HG02623 (cell line): ENCODE results near the gene PLAC1.
A peak's percentile ranks its signal among the peaks of the same experiment; 100 is the strongest.

Experiments used
- ATAC-seq: cut with Tn5 transposase; IDR thresholded peaks from one replicate; pipeline ENCODE4 v1.9.1; 2021; ENCODE audit warnings: moderate library complexity; ENCODE audit not compliant: unreplicated experiment

Gene PLAC1

GRCh38 chrX:134631426-134632346, 26.6 kb downstream of the PLAC1 start:
- no peak for ATAC-seq

DNA sequence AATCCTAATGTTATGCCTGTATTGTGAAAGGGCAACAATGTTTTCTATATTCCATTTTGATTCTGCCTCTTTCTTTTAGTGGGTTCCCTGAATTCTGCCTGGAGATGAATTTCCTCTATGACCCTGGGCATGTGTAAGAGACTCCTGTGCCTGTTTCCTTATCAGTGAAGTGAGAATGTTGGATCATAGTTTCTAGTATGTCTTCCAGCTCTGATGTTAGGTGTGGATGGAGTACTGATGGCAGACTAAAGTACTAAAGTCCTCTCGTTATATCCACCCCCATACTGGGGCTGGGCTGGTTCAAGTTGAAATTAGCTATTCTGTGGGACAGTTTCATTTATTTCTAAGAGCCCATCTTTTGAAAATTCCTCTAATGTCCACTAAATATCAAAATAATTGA, 29.6 kb downstream of the PLAC1 start:
- no peak for ATAC-seq

- ATAC-seq: no peak
Measured at GRCh38 chrX:134626434-134626833, 31.8 kb downstream of the PLAC1 start.

DNA sequence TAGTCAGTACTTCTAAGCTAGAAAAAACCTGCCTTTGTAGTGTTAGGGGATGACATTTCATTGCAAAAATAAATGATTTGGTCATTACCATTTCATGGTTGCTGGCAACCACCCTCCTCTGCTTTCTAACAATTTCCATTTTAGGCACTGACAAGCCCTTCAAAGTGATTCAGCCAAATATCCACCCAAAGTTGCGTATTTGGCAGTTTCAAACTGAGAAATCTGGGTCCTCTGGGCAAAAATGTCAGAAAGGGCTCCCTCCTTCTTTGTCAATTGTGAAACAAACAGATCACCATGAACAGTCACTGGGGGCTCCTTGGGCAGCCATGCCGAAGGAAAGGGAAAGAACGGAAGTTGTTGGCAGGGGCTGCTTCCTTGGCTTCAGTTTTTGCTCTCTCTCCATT, 33.0 kb downstream of the PLAC1 start:
- no peak for ATAC-seq

- no peak for ATAC-seq
Measured at GRCh38 chrX:134624046-134624430, 34.2 kb downstream of the PLAC1 start.

GRCh38 chrX:134623293-134624045, 34.8 kb downstream of the PLAC1 start:
- ATAC-seq: no peak

- no peak for ATAC-seq
Measured at GRCh38 chrX:134622813-134623185, 35.5 kb downstream of the PLAC1 start.

DNA sequence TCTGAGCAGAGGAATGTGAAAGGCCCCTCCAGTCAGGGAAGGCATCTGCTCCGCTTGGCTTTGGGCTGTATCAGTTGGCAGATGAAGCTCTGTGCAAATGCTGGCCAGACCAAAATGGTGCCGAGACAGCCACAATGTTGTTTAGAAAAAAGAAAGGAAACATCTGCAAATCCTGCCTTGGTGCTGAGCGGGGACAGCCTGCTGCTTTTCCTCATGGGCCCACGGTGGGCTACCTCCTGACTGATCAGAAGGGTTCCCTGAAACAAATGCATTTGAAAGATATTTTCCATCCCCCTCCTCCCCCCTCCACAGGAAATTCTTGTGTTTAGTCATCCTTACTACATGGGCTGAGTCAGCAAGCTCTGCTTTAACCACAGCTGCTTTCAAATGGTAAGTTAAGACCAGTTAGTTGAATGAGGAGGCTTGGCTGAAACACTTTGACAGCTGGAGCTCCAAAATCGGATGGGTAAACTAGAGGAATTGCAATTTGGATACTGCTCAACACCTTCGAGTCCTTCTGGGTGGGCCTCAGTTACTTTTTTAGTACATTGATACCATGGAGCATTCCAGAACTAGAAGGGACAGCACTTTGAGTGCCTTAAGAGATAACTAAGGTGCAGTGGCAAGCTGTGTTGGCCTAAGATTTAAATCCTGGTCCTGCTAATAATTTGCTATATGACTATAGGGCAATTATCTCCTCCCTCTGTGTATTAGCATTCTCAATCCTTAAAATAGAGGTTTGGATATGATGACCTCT, 36.0 kb downstream of the PLAC1 start:
- ATAC-seq: peak; percentile 75

DNA sequence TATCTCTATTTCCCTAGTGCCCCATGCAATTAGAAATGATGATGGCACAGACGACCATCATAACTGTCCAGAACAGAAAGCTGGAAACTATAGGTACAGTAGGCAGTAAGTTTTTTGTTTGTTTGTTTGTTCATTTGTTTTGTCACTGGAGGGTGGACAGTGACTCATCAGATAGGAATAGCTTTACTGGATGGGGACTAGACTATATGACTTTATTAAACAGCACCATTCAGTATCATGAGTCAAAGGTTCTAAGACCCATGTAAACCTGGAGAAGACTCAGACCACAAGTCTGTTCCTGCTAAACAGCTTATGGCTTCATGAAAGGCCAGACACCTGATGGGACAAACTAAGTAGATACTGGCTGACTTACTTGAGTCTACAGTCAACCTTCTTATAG, 38.4 kb downstream of the PLAC1 start:
- ATAC-seq: no peak

- ATAC-seq: no peak
Measured at GRCh38 chrX:134613396-134613795, 44.9 kb downstream of the PLAC1 start.

DNA sequence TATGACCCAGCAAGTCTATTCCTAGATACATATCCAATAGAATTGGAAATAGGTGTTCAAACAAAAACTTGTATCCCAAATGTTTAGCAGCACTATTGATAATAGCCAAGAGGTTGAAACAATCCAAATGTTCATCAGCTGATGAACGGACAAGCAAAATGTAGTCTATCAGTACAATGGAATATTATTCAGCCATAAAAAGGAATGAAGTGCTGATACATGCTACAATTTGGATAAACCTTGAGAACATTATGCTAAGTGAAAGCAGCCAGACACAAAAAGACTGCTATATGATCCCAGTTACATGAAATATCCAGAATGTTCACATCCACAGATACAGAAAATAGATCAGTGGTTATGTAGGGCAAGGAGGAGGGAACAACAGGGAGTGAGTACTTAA, 50.1 kb downstream of the PLAC1 start:
- no peak for ATAC-seq

GRCh38 chrX:134607523-134607922, 50.7 kb downstream of the PLAC1 start:
- ATAC-seq: no peak

DNA sequence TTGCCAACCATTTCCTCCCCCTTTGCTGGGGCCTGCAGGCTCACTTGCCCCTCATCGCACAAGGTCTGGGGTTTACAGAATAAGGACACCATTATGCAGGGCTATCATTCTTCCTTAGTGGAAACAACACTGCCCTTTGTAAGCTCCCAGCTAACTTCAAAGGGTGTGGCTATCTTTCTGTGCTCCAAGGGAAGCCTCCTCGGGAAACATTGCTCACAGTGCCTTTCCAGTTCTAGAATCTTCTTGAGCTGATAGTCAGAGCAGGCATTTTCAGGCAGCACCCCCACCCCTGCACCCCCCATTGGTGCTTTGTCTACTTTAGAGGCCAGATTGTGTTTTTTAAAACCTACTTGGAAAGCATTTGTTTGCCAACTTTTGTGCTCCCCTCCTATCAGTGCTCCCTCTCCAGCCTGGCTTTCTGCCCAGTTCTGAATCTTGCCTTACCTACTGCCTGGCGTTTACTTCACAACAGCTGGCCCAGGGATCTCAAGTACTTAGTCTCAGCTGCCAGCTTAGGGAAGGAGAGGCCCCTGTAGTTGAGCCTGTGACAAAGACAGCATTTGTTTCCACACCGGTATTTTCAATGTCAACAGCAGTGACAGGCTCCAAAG, 53.5 kb downstream of the PLAC1 start:
- ATAC-seq: no peak

- no peak for ATAC-seq
Measured at GRCh38 chrX:134603806-134604700, 54.2 kb downstream of the PLAC1 start.

- no peak for ATAC-seq
Measured at GRCh38 chrX:134602410-134602809, 55.9 kb downstream of the PLAC1 start.

- no peak for ATAC-seq
Measured at GRCh38 chrX:134601240-134601765, 57.0 kb downstream of the PLAC1 start.

- ATAC-seq: no peak
Measured at GRCh38 chrX:134600714-134601113, 57.6 kb downstream of the PLAC1 start.

GRCh38 chrX:134599184-134599914, 58.9 kb downstream of the PLAC1 start:
- no peak for ATAC-seq

DNA sequence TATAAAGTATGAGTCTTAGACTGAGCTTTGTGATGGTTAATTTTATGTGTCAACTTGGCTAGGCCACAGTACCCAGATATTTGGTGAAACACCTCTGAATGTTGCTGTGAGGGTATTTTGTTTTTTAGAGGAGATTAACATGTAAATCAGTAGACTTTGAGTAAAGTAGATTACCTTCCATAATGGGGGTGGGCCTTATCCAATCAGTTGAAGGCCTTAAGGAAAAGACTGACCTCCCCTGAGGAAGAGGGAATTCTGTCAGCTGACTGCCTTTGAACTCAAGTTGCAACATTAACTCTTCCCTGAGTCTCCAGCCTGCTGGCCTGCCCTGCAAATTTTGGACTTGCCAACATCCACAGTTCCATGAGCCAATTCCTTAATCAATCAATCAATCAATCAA, 66.0 kb downstream of the PLAC1 start:
- ATAC-seq: no peak
